Measurements from ENCODE around the gene FMNL2. TPM values are rescaled to one million over a fixed set of nuclear protein-coding genes. Genes with fewer than 3 reads are reported as not detected.

FMNL2 gene
- total RNA-seq, 1 experiment from 2014 or later, result 28.1 TPM

DNA sequence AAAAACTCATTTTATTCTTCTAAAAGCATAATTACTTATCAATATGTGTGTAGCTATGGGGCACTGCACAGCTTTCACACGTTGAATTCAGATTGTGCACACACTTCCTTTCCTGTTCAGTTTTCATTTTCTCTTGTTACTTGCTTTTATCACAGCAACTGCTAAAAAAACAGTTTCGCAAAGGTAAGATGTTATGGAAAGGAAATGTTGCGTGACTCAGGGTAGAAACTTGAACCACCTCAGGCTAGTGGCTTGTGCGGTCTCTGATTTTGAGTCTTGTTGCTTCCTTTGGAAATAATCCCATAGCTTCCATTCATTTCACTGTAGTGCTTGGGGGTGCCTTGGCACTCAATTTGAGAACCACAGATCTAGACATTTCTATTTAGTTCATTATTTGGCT is 171.9 kb downstream of the FMNL2 start (continued):
- TF ChIP-seq, protein P1, sequence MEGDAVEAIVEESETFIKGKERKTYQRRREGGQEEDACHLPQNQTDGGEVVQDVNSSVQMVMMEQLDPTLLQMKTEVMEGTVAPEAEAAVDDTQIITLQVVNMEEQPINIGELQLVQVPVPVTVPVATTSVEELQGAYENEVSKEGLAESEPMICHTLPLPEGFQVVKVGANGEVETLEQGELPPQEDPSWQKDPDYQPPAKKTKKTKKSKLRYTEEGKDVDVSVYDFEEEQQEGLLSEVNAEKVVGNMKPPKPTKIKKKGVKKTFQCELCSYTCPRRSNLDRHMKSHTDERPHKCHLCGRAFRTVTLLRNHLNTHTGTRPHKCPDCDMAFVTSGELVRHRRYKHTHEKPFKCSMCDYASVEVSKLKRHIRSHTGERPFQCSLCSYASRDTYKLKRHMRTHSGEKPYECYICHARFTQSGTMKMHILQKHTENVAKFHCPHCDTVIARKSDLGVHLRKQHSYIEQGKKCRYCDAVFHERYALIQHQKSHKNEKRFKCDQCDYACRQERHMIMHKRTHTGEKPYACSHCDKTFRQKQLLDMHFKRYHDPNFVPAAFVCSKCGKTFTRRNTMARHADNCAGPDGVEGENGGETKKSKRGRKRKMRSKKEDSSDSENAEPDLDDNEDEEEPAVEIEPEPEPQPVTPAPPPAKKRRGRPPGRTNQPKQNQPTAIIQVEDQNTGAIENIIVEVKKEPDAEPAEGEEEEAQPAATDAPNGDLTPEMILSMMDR (IDR thresholded peaks at IDR 0.05 in 2 of 3, conservative IDR thresholded peaks at IDR 0.05 in 1 of 3; ENCODE audit: borderline replicate concordance in 1 of 3, insufficient read depth in 1 of 3, low read depth in 2 of 3, low read length in 2 of 3), result no peak

DNA sequence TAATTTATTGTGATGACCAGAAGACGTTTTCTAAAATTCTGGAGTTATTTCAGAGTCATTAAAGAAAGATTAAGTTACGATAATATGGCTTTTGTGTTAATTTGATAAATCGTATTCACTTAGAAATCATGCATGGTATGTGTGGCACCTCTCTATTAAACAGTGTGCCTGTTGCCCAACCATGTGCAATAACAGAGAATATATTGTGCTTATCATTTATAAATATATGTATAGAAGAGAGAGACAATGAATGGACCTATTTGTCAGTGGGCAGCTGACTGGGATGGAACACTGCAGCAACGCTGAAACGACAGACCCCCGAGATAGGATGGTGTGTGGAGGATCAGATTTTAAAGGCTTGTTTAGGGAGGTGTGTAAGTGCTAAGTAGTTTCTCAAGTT is 172.9 kb downstream of the FMNL2 start:
- no TSS peak for BruUV-seq (replicated peaks)

More for the DNA sequence above, 172.9 kb downstream of the FMNL2 start:
- H3K4me2 ChIP-seq (ENCODE audit: low read length), result no peak overlapping the region
- ATAC-seq (no peak), DNase-seq (ENCODE audit: low read depth, low spot score) (no peak)
- TF ChIP-seq, protein P2, sequence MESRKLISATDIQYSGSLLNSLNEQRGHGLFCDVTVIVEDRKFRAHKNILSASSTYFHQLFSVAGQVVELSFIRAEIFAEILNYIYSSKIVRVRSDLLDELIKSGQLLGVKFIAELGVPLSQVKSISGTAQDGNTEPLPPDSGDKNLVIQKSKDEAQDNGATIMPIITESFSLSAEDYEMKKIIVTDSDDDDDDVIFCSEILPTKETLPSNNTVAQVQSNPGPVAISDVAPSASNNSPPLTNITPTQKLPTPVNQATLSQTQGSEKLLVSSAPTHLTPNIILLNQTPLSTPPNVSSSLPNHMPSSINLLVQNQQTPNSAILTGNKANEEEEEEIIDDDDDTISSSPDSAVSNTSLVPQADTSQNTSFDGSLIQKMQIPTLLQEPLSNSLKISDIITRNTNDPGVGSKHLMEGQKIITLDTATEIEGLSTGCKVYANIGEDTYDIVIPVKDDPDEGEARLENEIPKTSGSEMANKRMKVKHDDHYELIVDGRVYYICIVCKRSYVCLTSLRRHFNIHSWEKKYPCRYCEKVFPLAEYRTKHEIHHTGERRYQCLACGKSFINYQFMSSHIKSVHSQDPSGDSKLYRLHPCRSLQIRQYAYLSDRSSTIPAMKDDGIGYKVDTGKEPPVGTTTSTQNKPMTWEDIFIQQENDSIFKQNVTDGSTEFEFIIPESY (IDR thresholded peaks at IDR 0.05; ENCODE audit: extremely low read depth, insufficient replicate concordance, low read length), result no peak
- TF ChIP-seq ELF1 (IDR thresholded peaks at IDR 0.05; ENCODE audit: borderline replicate concordance, low read depth) (no peak), POLR2A (IDR thresholded peaks at IDR 0.05; ENCODE audit: borderline replicate concordance, extremely low read depth, insufficient read depth, insufficient read length) (no peak), SIN3A (IDR thresholded peaks at IDR 0.05; ENCODE audit: low read depth) (no peak), JUND (IDR thresholded peaks at IDR 0.05) (no peak), POLR2AphosphoS5 (IDR thresholded peaks at IDR 0.05; ENCODE audit: low read depth, low read length) (no peak), ZNF274 (IDR thresholded peaks at IDR 0.05; ENCODE audit: low read depth, low read length) (no peak)
- CTCF ChIA-PET, result no interaction called here
- H3K27ac ChIP-seq (ENCODE audit: low read depth, low read length), result no peak overlapping the region
- H3K4me3 ChIP-seq (replicated peaks in 1 of 2; ENCODE audit: low read depth in 1 of 2, low read length in 2 of 2), result no peak overlapping the region
- POLR2A ChIA-PET, result no interaction called here
- no peaks in the 10 kb centered on the region for H3K36me3 ChIP-seq (ENCODE audit: control insufficient read depth in 1 of 2, insufficient read depth in 2 of 2, low read length in 2 of 2)
- H3K9me2 ChIP-seq (ENCODE audit: insufficient read depth), result no peaks in the 10 kb centered on the region
- H3K27me3 ChIP-seq (ENCODE audit: insufficient read depth, low read length), result no peaks in the 10 kb centered on the region
- no peak overlapping the region for H2AFZ ChIP-seq (ENCODE audit: low read depth, low read length, poor library complexity, severe bottlenecking)
- RAD21 ChIA-PET (ENCODE audit: low non-redundant PET in 1 of 2, low total read pairs in 2 of 2, uncharacterized antibody in 2 of 2, unreplicated experiment in 2 of 2), result no interaction called here
- H3K79me2 ChIP-seq (ENCODE audit: insufficient read depth, low read length), result peaks cover 16% of the 10 kb centered on the region
- H3K9ac ChIP-seq (ENCODE audit: low read length), result no peak overlapping the region
- H3K9me3 ChIP-seq (ENCODE audit: control insufficient read depth in 1 of 2, insufficient read depth in 1 of 2, low read depth in 1 of 2, low read length in 2 of 2), result no peaks in the 10 kb centered on the region
- no peaks in the 10 kb centered on the region for H4K20me1 ChIP-seq (ENCODE audit: insufficient read depth)
- peaks cover 0 to 46% of the 10 kb centered on the region in 2 experiments; a peak in 2 of 4 replicates for H3K4me1 ChIP-seq (ENCODE audit: control insufficient read depth in 1 of 2, insufficient read depth in 2 of 2, low read length in 2 of 2)
- intact Hi-C loops (cut with micrococcal nuclease), result no loop called here

All from HCT116 (cell line).